H1 (cell line): ENCODE results near the gene MSI2. TPM values are rescaled to one million over a fixed set of nuclear protein-coding genes. Genes with fewer than 3 reads are reported as not detected.

Experiments used
- CBX5 ChIP-seq: fragments of 300-800, 300-1000 bp; sonication (generic); IDR thresholded peaks from 2 replicates; pipeline ENCODE4 v1.7.1; 2016; ENCODE audit warnings: antibody characterized with exemption, low read length, low read depth
- CBX8 ChIP-seq: fragments of 300-800, 300-1000 bp; sonication (generic); IDR thresholded peaks from 2 replicates; pipeline ENCODE4 v1.7.1; 2016; ENCODE audit warnings: low read depth, low read length, borderline replicate concordance
- KDM5A ChIP-seq: fragments of 200-600 bp; IDR thresholded peaks from 2 replicates; pipeline ENCODE4 v1.7.1; 2012; ENCODE audit warnings: mild to moderate bottlenecking, low read length, inconsistent platforms, mixed read lengths
- SIX5 ChIP-seq: IDR thresholded peaks from 2 replicates; pipeline ENCODE4 v1.6.1; 2011; ENCODE audit warnings: mild to moderate bottlenecking, low read depth, low read length
- SP4 ChIP-seq: IDR thresholded peaks from 2 replicates; pipeline ENCODE4 v1.6.1; 2012; ENCODE audit warnings: low read length, inconsistent platforms
- TCF12 ChIP-seq: IDR thresholded peaks from 2 replicates; pipeline ENCODE4 v1.6.1; 2011; ENCODE audit warnings: low read depth, mild to moderate bottlenecking, low read length
- polyA plus RNA-seq, 7 experiments: library from polyadenylated mRNA; depleted of rRNA in 3 of 7; stranded (reverse) in 5 of 7; unstranded in 2 of 7; fragments of >200 nt in 5 of 7; fragments of 200-250 nt in 2 of 7; gene quantifications; 1 replicate in 5 of 7; 2 replicates in 1 of 7; 4 replicates in 1 of 7; pipeline versions ENCODE4 v1.2.1 to v1.2.3, GENCODE V29; 2011 to 2013; ENCODE audit warnings: missing spikeins in 2 of 7, mixed read lengths in 2 of 7
- total RNA-seq: library from RNA; stranded (reverse); fragmentation: NEBNext Ultra II Directional; extraction: Animal tissue kit (Norgen Biotek cat#: 25700); gene quantifications from 2 replicates; pipeline ENCODE4 v1.2.1, GENCODE V29; 2021

MSI2 gene
- total and polyA plus RNA-seq, 2 of the 8 experiments (the other 6 are each of a cell fraction or from before 2014, with no cell fraction given), result 36.7 to 80.6 TPM

GRCh38 chr17:57436565-57436964 is 180.2 kb downstream of the MSI2 start (continued):
- TF ChIP-seq TCF12, result no peak
- no peak for TF ChIP-seq CBX8
- TF ChIP-seq SP4, result no peak
- TF ChIP-seq CBX5, result no peak
- TF ChIP-seq SIX5, result no peak
- TF ChIP-seq KDM5A, result no peak
